Measurements from ENCODE around the gene SEPTIN8.

The SEPTIN8 gene

DNA sequence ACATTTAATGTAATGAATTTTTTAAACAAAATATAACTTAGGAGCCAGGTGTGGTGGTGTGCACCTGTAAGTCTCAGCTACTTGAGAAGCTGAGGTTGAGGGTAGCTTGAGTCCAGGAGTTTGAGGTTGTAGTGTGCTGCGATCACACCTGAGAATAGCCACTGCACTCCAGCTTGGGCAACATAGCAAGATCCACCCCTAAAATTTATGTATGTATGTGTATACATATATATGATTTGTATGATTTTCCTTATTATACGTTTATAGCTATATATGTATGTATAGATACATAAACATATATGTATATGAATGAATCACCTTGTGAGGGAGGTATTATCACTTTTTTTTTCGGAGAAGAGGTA is 30.5 kb downstream of the SEPTIN8 start:
- TF ChIP-seq, protein P1, sequence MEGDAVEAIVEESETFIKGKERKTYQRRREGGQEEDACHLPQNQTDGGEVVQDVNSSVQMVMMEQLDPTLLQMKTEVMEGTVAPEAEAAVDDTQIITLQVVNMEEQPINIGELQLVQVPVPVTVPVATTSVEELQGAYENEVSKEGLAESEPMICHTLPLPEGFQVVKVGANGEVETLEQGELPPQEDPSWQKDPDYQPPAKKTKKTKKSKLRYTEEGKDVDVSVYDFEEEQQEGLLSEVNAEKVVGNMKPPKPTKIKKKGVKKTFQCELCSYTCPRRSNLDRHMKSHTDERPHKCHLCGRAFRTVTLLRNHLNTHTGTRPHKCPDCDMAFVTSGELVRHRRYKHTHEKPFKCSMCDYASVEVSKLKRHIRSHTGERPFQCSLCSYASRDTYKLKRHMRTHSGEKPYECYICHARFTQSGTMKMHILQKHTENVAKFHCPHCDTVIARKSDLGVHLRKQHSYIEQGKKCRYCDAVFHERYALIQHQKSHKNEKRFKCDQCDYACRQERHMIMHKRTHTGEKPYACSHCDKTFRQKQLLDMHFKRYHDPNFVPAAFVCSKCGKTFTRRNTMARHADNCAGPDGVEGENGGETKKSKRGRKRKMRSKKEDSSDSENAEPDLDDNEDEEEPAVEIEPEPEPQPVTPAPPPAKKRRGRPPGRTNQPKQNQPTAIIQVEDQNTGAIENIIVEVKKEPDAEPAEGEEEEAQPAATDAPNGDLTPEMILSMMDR (IDR thresholded peaks at IDR 0.05; ENCODE audit: low read depth, low read length): no peak
- peak overlapping the region; percentile 36 for H3K4me3 ChIP-seq (ENCODE audit: low read depth, low read length)

DNA sequence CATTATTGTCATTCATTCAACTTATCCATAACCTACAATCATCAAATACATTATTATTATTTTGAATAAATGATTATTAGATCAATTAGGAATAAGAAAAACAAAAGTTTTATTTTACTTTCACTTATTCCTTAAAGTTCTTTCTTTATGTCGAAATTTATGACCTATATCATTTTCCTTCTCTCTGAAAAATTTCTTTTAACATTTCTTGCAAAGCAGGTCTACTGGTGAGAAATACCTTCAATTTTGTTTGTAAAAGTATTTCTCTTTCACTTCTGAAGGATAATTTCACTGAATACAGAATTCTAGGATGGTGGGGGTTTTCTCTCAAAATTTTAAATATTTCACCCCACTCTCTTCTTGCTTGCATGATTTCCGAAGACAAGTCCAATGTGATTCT is 32.4 kb downstream of the SEPTIN8 start:
- TF ChIP-seq, protein P1 (IDR thresholded peaks at IDR 0.05; ENCODE audit: low read depth, low read length): no peak
- H3K4me3 ChIP-seq (ENCODE audit: low read depth, low read length): no peak overlapping the region

DNA sequence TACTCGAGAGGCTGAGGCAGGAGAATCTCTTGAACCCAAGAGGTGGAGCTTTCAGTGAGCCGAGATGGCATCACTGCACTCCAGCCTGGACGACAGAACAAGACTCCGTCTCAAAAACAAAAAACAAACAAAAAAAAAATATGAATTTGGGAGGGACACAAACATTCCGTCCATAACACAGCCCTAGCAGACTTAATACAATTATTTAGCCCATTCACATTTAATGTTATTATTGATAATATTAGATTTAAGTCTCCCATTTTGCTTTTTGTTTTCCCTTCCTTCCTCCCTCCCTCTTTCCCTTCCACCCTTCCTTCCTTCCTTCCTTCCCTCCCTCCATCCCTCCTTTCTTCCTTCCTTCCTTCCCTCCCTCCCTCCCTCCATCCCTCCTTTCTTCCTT is 34.4 kb downstream of the SEPTIN8 start:
- TF ChIP-seq, protein P1 (IDR thresholded peaks at IDR 0.05; ENCODE audit: low read depth, low read length): no peak
- no peak overlapping the region for H3K4me3 ChIP-seq (ENCODE audit: low read depth, low read length)

DNA sequence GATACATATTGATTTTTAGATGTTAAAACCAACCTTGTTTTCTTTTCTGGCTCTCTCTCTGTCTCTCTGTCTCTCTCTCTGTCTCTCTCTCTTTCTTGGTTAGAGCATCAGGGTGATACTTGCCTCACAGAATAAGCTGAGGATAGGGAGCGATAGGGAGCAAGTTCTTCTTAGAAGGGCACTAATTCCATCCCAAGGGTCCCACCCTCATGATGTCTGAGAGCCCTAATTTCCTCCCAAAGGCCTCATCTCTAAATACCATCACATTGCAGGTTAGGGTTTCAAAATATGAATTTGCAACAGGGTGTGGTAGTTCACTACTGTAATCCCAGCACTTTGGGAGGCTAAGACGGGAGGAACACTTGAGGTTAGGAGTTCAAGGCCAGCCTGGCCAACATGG is 34.9 kb downstream of the SEPTIN8 start:
- TF ChIP-seq, protein P1 (IDR thresholded peaks at IDR 0.05; ENCODE audit: low read depth, low read length): no peak
- no peak overlapping the region for H3K4me3 ChIP-seq (ENCODE audit: low read depth, low read length)

DNA sequence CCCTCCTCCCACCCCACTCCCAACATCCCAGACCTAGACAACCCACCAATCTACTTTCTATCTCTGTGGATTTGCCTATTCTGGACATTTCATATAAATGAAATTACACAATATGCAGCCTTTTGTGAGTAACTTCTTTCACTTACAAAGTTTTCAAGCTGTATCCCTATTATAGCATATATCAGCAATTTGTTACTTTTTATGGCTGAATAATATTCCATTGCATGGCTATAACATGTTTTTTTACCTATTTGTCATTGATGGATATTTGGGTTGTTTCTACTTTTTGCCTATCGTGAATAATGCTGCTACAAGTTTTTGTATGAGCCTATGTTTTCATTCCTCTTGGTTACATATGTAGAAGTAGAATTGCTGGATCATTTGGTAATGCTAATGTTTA is 37.8 kb downstream of the SEPTIN8 start:
- no peak overlapping the region for H3K4me3 ChIP-seq (ENCODE audit: low read depth, low read length)
- TF ChIP-seq, protein P1 (IDR thresholded peaks at IDR 0.05; ENCODE audit: low read depth, low read length): no peak

DNA sequence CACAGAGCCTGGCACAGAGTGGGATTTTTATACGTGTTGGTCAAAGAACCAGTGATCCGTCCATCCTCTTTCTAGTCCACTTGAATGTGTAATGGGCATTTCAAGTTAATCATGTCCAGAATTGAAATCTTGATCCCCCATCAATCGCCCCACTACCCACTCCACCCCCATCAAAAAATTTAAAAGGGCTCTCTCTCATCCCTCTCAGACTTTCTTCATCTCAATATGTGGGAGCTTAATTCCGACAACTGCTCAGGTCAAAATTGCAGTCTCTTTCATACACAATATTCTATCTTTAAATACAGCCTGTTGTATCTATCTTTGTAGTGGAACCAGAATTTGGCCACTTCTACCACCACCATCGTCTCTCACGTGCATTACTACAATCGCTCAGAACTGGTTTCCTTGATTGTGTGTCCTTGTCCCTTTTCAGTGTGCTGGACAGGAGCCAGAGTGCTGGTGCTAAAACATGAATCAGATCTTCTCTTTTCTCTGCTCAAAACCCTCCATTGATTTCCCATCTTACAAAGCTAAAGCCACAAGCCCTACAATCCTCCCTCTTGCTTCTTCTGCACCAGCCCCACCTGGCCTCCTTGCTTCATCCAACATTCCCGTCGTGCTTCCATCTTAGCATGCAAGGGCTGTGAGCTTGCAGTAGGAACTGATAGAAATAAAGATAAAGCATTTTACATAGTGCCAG is 38.9 kb downstream of the SEPTIN8 start:
- peak overlapping the region; percentile 92 for H3K4me3 ChIP-seq (ENCODE audit: low read depth, low read length)
- TF ChIP-seq, protein P1 (IDR thresholded peaks at IDR 0.05; ENCODE audit: low read depth, low read length): no peak

DNA sequence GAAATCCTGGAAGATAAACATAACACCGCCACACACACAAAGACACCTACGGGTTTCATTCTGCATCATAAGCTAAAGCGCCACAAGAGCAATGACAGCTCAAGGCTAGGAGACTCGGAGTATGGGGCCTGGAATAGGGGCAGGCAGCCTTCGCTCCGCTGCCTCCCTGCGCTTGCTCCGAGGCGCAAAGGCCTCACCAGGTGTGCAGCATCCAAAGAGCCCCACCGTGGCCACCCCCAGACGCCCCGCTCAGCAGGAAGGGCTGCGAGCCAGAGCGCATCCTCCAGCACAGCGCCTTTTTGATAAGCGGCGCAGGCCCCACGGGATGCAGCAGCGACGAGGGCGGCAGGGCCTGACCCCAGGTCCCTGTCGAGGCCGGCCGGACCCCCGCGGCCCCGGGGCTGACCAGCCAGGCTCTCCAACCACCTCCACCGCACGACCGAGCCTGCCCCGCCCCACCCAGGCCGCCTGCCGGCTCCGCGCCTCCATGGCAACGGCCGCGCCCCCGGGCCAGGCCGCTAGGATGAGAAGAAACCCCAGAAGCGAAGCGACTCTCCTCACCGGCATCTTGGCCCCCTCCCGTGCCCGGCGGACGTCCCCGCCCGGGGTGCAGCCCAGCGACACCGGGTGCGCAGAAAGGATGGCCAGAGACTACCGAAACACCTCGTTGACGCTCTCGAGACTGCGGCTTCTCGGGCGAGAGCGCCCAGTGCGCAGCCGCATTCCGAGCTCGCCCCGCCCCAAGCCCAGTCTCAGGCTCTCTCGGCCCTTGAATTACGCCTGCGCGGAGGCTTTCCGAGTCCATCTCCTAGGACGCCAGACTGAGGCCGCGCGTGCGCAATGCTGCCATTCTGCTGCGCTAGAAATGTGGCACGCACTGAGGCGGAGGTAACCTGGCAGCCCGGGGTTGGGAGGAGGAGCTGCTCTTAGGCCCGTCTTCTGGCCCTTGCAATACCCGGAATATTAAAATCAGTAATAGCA is 39.9 kb downstream of the SEPTIN8 start, which contains the start of gene KIF3A:
Gene KIF3A, minus strand, starts transcription at position 694 of the 981 bp plus-strand sequence. Its CDS starts 127 bp downstream, at position 567.
- TF ChIP-seq, protein P1 (IDR thresholded peaks at IDR 0.05; ENCODE audit: low read depth, low read length): no peak
- peak within 1 kb of the TSS; percentile 92 for H3K4me3 ChIP-seq (ENCODE audit: low read depth, low read length)

All from WI38 (cell line).